Activated naive CD4-positive, alpha-beta T cell treated with Interleukin-2 at 50 U/mL for 16 hours (primary cell): ENCODE results near the gene NR2E1.

ENCODE experiments used
- DNase-seq: peaks from one replicate; pipeline ENCODE4 v3.0.0-alpha.2; 2020

The NR2E1 gene

DNA sequence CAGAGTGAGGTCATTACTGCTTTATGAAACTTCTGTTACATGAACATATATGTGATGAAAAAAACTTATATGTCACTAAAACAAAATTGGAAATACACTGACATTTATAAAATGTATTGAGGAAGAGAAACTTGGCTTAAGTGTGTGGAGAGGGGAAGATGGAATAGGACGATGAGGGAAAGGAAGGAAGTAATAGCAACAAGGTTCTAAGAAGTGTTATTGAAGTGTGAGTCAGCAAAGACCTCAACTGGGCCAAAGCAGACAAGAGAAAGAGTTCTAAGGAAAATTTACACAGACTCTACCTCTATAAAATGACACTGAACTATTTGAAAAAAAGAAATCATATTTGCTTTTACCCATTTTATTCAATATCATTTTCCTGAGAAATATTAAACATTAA, 56.7 kb downstream of the NR2E1 start:
- no peak for DNase-seq

DNA sequence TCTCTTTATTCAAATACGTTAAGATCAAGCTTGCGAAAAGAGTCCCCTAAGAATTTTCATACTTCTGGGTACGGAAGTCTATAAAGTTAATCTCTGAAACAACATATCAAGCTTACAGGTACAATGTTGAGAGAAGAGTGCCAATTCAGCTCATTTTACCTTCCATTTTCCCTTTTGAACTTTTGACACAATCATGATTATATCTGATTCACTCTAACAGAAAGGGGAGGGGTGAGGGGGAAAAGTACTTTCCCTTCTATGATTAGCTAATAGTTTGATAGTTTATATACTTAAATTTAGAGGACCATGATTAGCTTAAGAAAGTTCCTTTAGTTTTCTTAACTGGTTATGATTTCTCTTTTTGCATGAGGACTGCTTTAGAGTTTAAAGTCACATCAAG, 61.5 kb downstream of the NR2E1 start:
- DNase-seq = no peak

DNA sequence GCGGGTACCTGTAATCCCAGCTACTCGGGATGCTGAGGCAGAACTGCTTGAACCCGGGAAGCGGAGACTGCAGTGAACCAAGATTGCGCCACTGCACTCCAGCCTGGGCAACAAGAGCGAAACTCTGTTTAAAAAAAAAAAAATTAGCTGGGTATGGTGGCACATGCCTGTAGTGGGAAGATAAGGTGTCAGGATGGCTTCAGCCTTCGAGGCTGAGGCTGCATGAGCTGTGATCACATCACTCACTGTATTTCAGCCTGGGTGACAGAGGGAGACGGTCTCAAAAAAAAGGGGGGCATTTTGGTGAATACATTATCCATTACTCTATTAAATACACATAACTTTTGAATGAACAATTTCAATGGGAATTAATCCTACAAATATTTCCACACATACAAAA, 62.6 kb downstream of the NR2E1 start:
- DNase-seq = no peak

DNA sequence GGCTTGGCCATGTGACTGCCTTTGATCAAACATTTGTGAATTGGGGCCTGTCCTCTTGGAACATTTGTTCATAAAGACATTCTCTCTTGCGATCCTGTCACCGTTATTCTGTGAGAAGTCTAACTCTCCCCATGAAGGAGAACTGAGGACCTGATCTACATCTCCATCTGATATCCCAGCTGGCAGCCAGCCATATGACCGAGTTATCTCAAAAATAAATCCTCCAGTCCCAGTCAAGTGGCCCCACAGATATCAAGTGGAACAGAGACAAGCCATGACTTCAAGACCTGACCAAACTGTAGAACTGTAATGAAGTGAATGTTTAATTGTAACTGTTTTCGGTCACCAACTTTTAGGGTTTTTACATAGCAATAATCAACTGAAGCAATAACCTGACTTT, 69.3 kb downstream of the NR2E1 start:
- DNase-seq = no peak

DNA sequence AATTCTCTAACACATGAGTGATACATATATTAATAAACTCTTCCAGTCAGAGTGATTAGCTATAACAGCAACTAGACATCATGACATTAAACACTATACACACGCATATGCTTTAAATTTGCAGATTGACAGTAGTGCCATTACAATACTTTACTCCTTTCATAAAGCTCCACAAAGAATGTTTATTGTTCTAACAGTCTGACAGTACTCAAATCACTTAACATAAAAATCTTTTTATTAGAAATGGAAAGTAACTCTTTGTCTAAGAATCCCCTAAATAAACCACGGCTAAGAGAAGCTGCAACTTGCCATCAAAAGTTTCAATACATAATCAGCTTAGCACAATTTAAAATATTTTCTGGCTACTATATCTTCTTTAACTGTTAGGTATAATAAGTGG, 71.0 kb downstream of the NR2E1 start:
- DNase-seq = no peak

DNA sequence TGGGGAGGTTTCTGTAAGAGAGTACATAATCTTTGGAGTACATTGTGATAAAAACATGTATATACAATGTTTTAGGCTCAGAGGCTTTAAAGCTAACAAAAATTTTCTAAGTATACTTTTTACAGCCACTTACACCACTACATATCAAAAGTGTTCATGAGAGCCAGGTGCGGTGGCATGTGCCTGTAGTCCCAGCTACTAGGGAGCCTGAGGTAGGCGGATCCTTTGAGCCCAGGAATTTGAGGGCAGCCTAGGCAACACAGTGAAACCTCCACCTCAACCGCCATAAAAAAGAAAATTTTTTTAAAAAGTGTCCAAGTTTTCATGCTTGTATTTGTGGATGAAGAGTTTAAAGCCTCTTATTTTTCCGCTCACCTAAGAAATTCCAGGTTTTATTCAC, 72.5 kb downstream of the NR2E1 start:
- no peak for DNase-seq
